Thymus (tissue), 11 donors: ENCODE measurements around the gene TBC1D5. TPM values are rescaled to one million over a fixed set of nuclear protein-coding genes. Genes with fewer than 3 reads are reported as not detected.

ENCODE experiments used
- DNase-seq, 9 donors: peaks; one replicate each; pipeline ENCODE4 v3.0.0-alpha.2; 2013; ENCODE audit warnings: low spot score in 9 of 9, low read depth in 6 of 9, missing footprints in 1 of 9
- H3K27ac ChIP-seq, 2 donors: one replicate each; pipeline ENCODE4 v1.5.1; 2013; ENCODE audit warnings: control low read depth in 1 of 2, low read depth in 1 of 2, low read length in 1 of 2, mild to moderate bottlenecking in 1 of 2, moderate library complexity in 1 of 2
- H3K27me3 ChIP-seq, 2 donors: one replicate each; pipeline ENCODE4 v1.5.1; 2013; ENCODE audit warnings: low read length in 1 of 2; ENCODE audit not compliant: control insufficient read depth in 2 of 2, insufficient read depth in 1 of 2
- H3K36me3 ChIP-seq, 2 donors: one replicate each; pipeline ENCODE4 v1.5.1; 2013; ENCODE audit warnings: low read length in 1 of 2, mild to moderate bottlenecking in 1 of 2, moderate library complexity in 1 of 2; ENCODE audit not compliant: control insufficient read depth in 2 of 2, insufficient read depth in 2 of 2
- H3K4me1 ChIP-seq, 2 donors: one replicate each; pipeline ENCODE4 v1.5.1; 2013; ENCODE audit warnings: low read length in 2 of 2; ENCODE audit not compliant: control insufficient read depth in 2 of 2, insufficient read depth in 2 of 2
- H3K4me3 ChIP-seq, 2 donors: one replicate each; pipeline ENCODE4 v1.5.1; 2013; ENCODE audit warnings: low read length in 2 of 2, control low read depth in 1 of 2, mild to moderate bottlenecking in 1 of 2
- H3K9me3 ChIP-seq, 2 donors: one replicate each; pipeline ENCODE4 v1.5.1; 2013; ENCODE audit warnings: low read length in 1 of 2, mild to moderate bottlenecking in 1 of 2; ENCODE audit not compliant: control insufficient read depth in 2 of 2, insufficient read depth in 1 of 2
- WGBS: extraction: QIAGEN DNeasy Blood & Tissue Kit; methylation state at CpG from one replicate; pipeline ENCODE4 v1.1.7; 2013; 5-methylcytosine and 5-hydroxymethylcytosine counted together
- polyA plus RNA-seq: library from polyadenylated mRNA; stranded (reverse); fragments of 200-250 nt; gene quantifications from one replicate; pipeline ENCODE4 v1.2.3, GENCODE V29; 2013
- total RNA-seq: library from RNA; stranded (reverse); fragments of 120-200 nt; gene quantifications from one replicate; pipeline ENCODE4 v1.2.4, GENCODE V29; 2013
- donor health status: healthy.

Gene TBC1D5
- total and polyA plus RNA-seq, 2 donors: 8.9 to 37.3 TPM

- DNase-seq: no peak
- 98% methylated on average over 3 of the region's 3 CpGs for WGBS
Observed at GRCh38 chr3:17772556-17772955, 30.1 kb upstream of the TBC1D5 start.

DNA sequence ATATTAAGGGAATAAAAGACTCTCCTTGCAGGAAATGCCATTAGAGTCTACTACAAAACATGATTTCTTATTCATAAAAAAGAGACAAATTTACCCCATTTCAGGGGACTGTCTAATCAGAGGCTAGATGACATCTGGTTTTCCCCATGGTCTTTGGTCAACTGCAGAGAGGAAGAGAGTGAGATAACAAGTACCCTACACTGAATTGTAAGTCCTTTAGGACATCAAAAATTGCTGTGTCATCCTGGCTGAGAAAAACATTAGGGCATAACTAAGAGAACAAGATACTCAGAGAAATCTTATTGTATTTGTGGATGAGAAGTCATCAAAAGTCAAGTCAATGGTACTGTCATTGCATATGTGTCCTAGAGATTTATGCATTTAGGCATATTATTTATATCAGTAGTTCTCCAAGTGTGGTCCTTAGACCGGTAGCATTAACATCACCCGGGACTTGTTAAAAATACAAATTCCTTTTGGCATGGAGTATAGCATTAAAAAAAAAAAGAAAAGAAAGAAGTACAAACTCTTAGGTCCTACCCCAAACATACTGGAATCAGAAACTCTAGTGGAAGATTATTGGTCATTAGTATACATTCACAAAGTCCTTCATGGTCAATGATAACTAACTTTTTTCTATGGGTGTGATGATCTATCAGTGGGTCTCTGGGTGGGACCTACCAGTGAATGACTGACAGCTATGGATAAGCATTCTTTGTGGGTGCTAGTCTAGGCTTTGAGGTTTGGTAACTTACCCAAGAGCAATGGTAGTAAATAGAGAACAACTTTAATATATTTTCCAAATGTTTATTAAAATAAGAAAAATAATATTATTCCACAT is 29.0 kb upstream of the TBC1D5 start:
- Histone ChIP-seq H3K36me3 (no peaks in the 10 kb centered on the region), H3K27me3 (peaks cover 7 to 17% of the 10 kb centered on the region in 2 donors), H3K9me3 (peaks cover 0 to 3% of the 10 kb centered on the region in 2 donors), H3K27ac (no peak overlapping the region), H3K4me3 (no peak overlapping the region), H3K4me1 (peaks cover 0 to 9% of the 10 kb centered on the region in 2 donors)
- WGBS: 98% methylated on average over 2 of the region's 2 CpGs
- no peak for DNase-seq

More at GRCh38 chr3:17772556-17772955, 30.1 kb upstream of the TBC1D5 start:
- Histone ChIP-seq H3K36me3 (no peaks in the 10 kb centered on the region), H3K4me1 (peaks cover 0 to 9% of the 10 kb centered on the region in 2 donors), H3K9me3 (peaks cover 0 to 3% of the 10 kb centered on the region in 2 donors), H3K4me3 (no peak overlapping the region), H3K27ac (no peak overlapping the region), H3K27me3 (peaks cover 7 to 22% of the 10 kb centered on the region in 2 donors)

- DNase-seq: no peak
- H3K36me3 ChIP-seq: no peaks in the 10 kb centered on the region
- no peak overlapping the region for H3K4me3 ChIP-seq
- H3K27me3 ChIP-seq: peaks cover 7 to 14% of the 10 kb centered on the region in 2 donors
- peaks cover 0 to 3% of the 10 kb centered on the region in 2 donors for H3K9me3 ChIP-seq
- peaks cover 0 to 9% of the 10 kb centered on the region in 2 donors for H3K4me1 ChIP-seq
- no peak overlapping the region for H3K27ac ChIP-seq
Observed at GRCh38 chr3:17770682-17771081, 28.3 kb upstream of the TBC1D5 start.

DNA sequence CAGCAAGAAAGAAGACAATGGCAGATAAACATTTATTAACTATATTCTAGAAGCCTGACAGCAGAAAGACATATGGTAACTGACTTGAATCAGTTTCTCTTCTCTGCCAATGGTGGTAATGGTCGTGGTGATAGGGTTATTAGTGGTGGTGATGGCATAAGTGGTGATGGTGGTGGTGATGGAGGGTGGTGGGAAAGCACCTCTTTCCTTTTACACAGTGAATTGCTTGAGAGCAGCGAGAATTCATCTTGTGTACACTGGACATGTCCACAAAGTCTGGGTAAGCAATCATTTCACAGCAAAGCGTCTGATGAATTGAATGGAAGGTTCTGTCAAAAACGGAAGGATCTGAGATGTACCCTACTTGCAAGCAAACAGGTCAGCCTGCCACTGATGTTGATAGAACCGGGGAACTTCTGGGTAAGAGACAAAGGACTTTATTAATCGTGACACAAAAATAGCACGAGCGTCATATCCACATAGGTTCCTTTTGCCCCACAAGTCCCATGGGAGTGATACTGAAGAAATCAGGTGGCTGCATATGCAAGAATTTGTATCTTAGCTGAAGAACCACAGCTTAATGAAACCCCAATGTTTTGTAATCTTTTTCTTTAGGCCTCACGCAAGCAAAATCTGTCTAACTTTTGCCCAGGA is 23.5 kb upstream of the TBC1D5 start:
- WGBS: 97% methylated on average over 9 of the region's 9 CpGs
- H3K4me3 ChIP-seq: no peak overlapping the region
- H3K36me3 ChIP-seq: no peaks in the 10 kb centered on the region
- H3K9me3 ChIP-seq: no peaks in the 10 kb centered on the region
- H3K4me1 ChIP-seq: no peaks in the 10 kb centered on the region
- no peak for DNase-seq
- H3K27me3 ChIP-seq: no peaks in the 10 kb centered on the region
- no peak overlapping the region for H3K27ac ChIP-seq

- Histone ChIP-seq H3K4me1 (no peaks in the 10 kb centered on the region), H3K27me3 (no peaks in the 10 kb centered on the region), H3K27ac (no peak overlapping the region), H3K9me3 (no peaks in the 10 kb centered on the region), H3K36me3 (no peaks in the 10 kb centered on the region), H3K4me3 (no peak overlapping the region)
- WGBS: 96% methylated on average over 5 of the region's 5 CpGs
- no peak for DNase-seq
Observed at GRCh38 chr3:17761563-17761962, 19.1 kb upstream of the TBC1D5 start.

GRCh38 chr3:17759901-17760300 is 17.5 kb upstream of the TBC1D5 start:
- Histone ChIP-seq H3K4me1 (no peaks in the 10 kb centered on the region), H3K27me3 (no peaks in the 10 kb centered on the region), H3K27ac (no peak overlapping the region), H3K4me3 (no peak overlapping the region), H3K9me3 (no peaks in the 10 kb centered on the region), H3K36me3 (no peaks in the 10 kb centered on the region)
- WGBS: 98% methylated on average over 4 of the region's 4 CpGs
- DNase-seq: no peak

DNA sequence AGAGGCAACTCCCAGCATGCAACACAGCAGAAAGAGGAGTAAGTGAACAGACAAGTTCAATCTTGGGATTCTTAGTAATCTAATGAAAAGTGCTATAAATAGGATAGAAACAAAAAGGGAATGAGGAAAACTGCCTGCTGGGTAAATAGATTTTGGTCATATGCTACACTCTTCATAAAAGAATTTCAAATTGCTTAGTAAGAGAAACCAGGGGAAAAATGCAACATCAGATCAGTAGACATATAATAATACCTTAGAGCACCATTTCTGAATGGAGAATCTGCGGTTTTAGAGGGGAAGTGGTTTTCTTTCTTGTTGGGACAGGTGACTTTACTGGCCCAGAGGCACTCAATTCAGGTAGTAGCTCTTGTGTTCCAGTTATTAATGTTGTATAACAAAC is 13.4 kb upstream of the TBC1D5 start:
- Histone ChIP-seq H3K27ac (no peak overlapping the region), H3K36me3 (no peaks in the 10 kb centered on the region), H3K4me1 (no peaks in the 10 kb centered on the region), H3K9me3 (no peaks in the 10 kb centered on the region), H3K27me3 (no peaks in the 10 kb centered on the region), H3K4me3 (no peak overlapping the region)
- WGBS: 20% methylated on average over 1 of the region's 1 CpG
- DNase-seq: peak in 1 of 9 donors; percentile 49

DNA sequence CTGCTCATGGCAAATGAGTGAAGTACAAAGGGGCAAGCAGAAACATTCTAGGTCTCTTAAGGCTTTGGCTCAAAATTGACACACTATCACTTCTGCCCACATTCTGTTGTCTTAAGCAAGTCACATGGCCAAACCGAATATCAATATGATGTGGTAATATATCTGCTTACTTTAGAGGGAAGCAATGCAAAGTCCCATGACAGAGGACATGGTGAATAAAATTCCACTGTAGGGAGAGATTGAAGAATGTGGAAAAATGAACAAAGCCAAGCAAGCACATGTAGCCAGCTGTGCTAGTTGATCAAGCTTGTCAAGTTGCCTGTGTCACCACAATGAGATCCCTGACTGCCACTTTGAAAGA is 11.2 kb upstream of the TBC1D5 start:
- Histone ChIP-seq H3K4me3 (no peak overlapping the region), H3K9me3 (no peaks in the 10 kb centered on the region), H3K4me1 (peaks cover 0 to 2% of the 10 kb centered on the region in 2 donors), H3K36me3 (no peaks in the 10 kb centered on the region), H3K27me3 (no peaks in the 10 kb centered on the region), H3K27ac (no peak overlapping the region)
- DNase-seq: no peak
- 95% methylated on average over 1 of the region's 1 CpG for WGBS

DNA sequence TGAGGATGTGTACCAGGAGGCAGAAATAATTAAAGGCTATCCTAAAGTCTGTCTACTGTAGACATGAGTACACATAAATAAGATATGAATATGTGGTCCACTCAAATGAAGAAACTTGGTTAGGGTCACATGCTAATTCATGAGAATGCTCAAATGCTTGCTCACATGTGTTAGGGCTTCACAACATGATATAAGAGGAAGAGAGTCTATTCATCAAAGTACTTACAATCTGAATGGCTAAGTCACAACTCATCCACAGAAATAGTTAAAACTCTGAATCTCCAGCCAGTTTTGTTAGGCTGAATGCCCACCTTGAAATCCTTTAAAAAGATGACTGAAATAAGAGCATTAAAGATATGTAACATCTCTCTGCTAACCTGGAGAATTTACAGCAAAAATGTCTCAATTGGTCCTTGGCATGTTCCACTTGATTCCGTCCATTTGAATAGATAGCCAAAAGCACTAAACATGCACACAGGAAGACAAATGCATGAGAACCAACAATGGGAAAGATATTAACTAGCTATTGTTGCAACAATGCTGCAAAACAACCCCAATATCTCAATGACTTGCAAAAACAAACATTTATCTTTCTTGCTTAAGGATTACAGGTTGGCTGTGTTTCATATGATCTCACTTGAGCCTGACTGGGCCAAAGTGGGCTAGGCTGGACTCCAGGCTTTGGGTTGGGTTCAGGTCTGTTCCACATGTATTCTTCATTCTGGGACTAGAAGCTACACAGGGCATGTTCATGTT is 10.6 kb upstream of the TBC1D5 start:
- H3K27me3 ChIP-seq: no peaks in the 10 kb centered on the region
- H3K4me3 ChIP-seq: no peak overlapping the region
- H3K9me3 ChIP-seq: no peaks in the 10 kb centered on the region
- H3K4me1 ChIP-seq: peaks cover 0 to 2% of the 10 kb centered on the region in 2 donors
- no peaks in the 10 kb centered on the region for H3K36me3 ChIP-seq
- DNase-seq: no peak
- WGBS: 93% methylated on average over 1 of the region's 1 CpG
- H3K27ac ChIP-seq: no peak overlapping the region
